HepG2 (cell line): ENCODE measurements around the gene CCNQ. TPM values are rescaled to one million over a fixed set of nuclear protein-coding genes. Genes with fewer than 3 reads are reported as not detected.

Source experiments
- DBP ChIP-seq: sonication (generic); formaldehyde crosslinking; IDR thresholded peaks from 2 replicates; pipeline ENCODE4 v1.4.0; 2020; ENCODE audit warnings: missing genetic modification reagents; ENCODE audit errors: not compliant biosample characterization
- EED ChIP-seq: sonication (generic); formaldehyde crosslinking; IDR thresholded peaks from 2 replicates; pipeline ENCODE4 v1.5.0; 2020; ENCODE audit warnings: mild to moderate bottlenecking, missing genetic modification reagents
- ELK4 ChIP-seq: sonication (generic); formaldehyde crosslinking; IDR thresholded peaks from 2 replicates; pipeline ENCODE4 v1.9.0; 2021; ENCODE audit warnings: missing genetic modification reagents, borderline replicate concordance
- HHEX ChIP-seq: IDR thresholded peaks from 2 replicates; pipeline ENCODE4 v1.6.1; 2016; ENCODE audit warnings: control low read depth
- IRF2 ChIP-seq: IDR thresholded peaks from 2 replicates; pipeline ENCODE4 v1.6.1; 2018; ENCODE audit warnings: missing genetic modification reagents, missing compliant biosample characterization
- KDM3A ChIP-seq: IDR thresholded peaks from 2 replicates; pipeline ENCODE4 v1.6.1; 2018; ENCODE audit warnings: low read depth, missing compliant biosample characterization
- PHF5A ChIP-seq: IDR thresholded peaks from one replicate; pipeline ENCODE4 v1.6.1; 2018; ENCODE audit warnings: low read depth, missing genetic modification reagents; ENCODE audit not compliant: unreplicated experiment
- POLR2AphosphoS5 ChIP-seq: IDR thresholded peaks from 2 replicates; pipeline ENCODE4 v1.6.1; 2012; ENCODE audit warnings: low read depth, low read length
- RFXANK ChIP-seq: IDR thresholded peaks from 2 replicates; pipeline ENCODE4 v1.6.1; 2016
- ZBTB49 ChIP-seq: sonication (generic); formaldehyde crosslinking; IDR thresholded peaks from 2 replicates; pipeline ENCODE4 v1.4.0; 2020; ENCODE audit warnings: missing genetic modification reagents, borderline replicate concordance
- ZNF20 ChIP-seq: sonication (generic); formaldehyde crosslinking; IDR thresholded peaks from 2 replicates; pipeline ENCODE4 v1.4.0; 2020; ENCODE audit warnings: mild to moderate bottlenecking, moderate library complexity, missing genetic modification reagents
- ZNF574 ChIP-seq: sonication (generic); formaldehyde crosslinking; IDR thresholded peaks from 2 replicates; pipeline ENCODE4 v1.4.0; 2020; ENCODE audit warnings: missing genetic modification reagents
- ZNF746 ChIP-seq: sonication (generic); formaldehyde crosslinking; IDR thresholded peaks from 2 replicates; pipeline ENCODE4 v1.8.0; 2022; ENCODE audit warnings: mild to moderate bottlenecking, missing genetic modification reagents
- polyA plus RNA-seq, 8 experiments: library from polyadenylated mRNA; depleted of rRNA in 3 of 8; stranded (reverse) in 7 of 8; unstranded in 1 of 8; fragments of >200 nt; fragmentation: Illumina TruSeq in 4 of 8; extraction: Trizol in 4 of 8; gene quantifications; 2 replicates each; pipeline versions ENCODE4 v1.2.1 to v1.2.3, GENCODE V29; 2011 to 2016; ENCODE audit warnings: low read depth in 4 of 8, missing spikeins in 1 of 8, mixed read lengths in 1 of 8; ENCODE audit not compliant: insufficient read depth in 1 of 8
- total RNA-seq, 5 experiments: library from RNA; depleted of rRNA; stranded (reverse); fragments of >200 nt; fragmentation: Illumina TruSeq; extraction: Trizol; gene quantifications; 2 replicates each; pipeline ENCODE4 v1.2.3, GENCODE V29; 2016; ENCODE audit warnings: low read depth in 1 of 5

Gene CCNQ
- total and polyA plus RNA-seq, 2 of the 13 experiments (the other 11 are each of a cell fraction or from before 2014, with no cell fraction given), result 15.0 to 25.5 TPM

GRCh38 chrX:153625271-153626024 is 26.5 kb upstream of the CCNQ start (continued):
- TF ChIP-seq ELK4 (CRISPR knock-in tag) (no peak), ZNF20 (CRISPR knock-in tag) (no peak), EED (CRISPR knock-in tag) (no peak), POLR2AphosphoS5 (0 out of 2 replicates have a peak, but pooled peaks have one; percentile 10), HHEX (CRISPR knock-in tag) (no peak), ZNF574 (CRISPR knock-in tag) (0 out of 2 replicates have a peak, but pooled peaks have one; percentile 12), ZNF746 (CRISPR knock-in tag) (no peak), DBP (CRISPR knock-in tag) (no peak), ZBTB49 (CRISPR knock-in tag) (no peak), IRF2 (CRISPR knock-in tag) (0 out of 2 replicates have a peak, but pooled peaks have one; percentile 21), KDM3A (no peak), RFXANK (CRISPR knock-in tag) (no peak), PHF5A (CRISPR knock-in tag) (no peak)
- TF ChIP-seq, all 625 proteins: peak for 33
